ENCODE data around the gene CD300H.
A peak's percentile ranks its signal among the peaks of the same experiment; 100 is the strongest.

GRCh38 chr17:74528491-74529199, 38.7 kb downstream of the CD300H start:
- peak; percentile 77 for TF ChIP-seq MYC (IDR thresholded peaks at IDR 0.05; ENCODE audit: low read depth, low read length)
- TF ChIP-seq, protein P1, sequence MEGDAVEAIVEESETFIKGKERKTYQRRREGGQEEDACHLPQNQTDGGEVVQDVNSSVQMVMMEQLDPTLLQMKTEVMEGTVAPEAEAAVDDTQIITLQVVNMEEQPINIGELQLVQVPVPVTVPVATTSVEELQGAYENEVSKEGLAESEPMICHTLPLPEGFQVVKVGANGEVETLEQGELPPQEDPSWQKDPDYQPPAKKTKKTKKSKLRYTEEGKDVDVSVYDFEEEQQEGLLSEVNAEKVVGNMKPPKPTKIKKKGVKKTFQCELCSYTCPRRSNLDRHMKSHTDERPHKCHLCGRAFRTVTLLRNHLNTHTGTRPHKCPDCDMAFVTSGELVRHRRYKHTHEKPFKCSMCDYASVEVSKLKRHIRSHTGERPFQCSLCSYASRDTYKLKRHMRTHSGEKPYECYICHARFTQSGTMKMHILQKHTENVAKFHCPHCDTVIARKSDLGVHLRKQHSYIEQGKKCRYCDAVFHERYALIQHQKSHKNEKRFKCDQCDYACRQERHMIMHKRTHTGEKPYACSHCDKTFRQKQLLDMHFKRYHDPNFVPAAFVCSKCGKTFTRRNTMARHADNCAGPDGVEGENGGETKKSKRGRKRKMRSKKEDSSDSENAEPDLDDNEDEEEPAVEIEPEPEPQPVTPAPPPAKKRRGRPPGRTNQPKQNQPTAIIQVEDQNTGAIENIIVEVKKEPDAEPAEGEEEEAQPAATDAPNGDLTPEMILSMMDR (IDR thresholded peaks at IDR 0.05; ENCODE audit: low read depth, low read length): no peak
- no peak for TF ChIP-seq POLR2A (IDR thresholded peaks at IDR 0.05; ENCODE audit: extremely low read depth, insufficient read length)

All from NB4 (cell line).